ENCODE data around the gene CDK6. TPM values are rescaled to one million over a fixed set of nuclear protein-coding genes. Genes with fewer than 3 reads are reported as not detected.

The CDK6 gene
- total and polyA plus RNA-seq, 9 of the 15 experiments (the other 6 are each of a cell fraction or from before 2014, with no cell fraction given): 7.6 to 109 (median 44.4) TPM

- TF ChIP-seq TAL1 (IDR thresholded peaks at IDR 0.05) (peak; percentile 32; the same call in 1 of the 2 replicates), MTA2 (IDR thresholded peaks at IDR 0.05; ENCODE audit: low read depth) (no peak)
Observed at GRCh38 chr7:92809760-92810573, 26.4 kb downstream of the CDK6 start (continued).

GRCh38 chr7:92809397-92809759 is 27.0 kb downstream of the CDK6 start:
- peak overlapping the region in 1 of 2 experiments; percentile 39; a peak in 2 of 4 replicates for H3K9ac ChIP-seq (ENCODE audit: insufficient read depth in 1 of 2, low read depth in 2 of 2, low read length in 2 of 2)
- no TSS peak for BruUV-seq (replicated peaks)
- in situ Hi-C loops (cut with MboI) (no loop called here), intact Hi-C loops (cut with micrococcal nuclease) (no loop called here)
- ChIA-PET CTCF (ENCODE audit: low intra/inter-chr PET ratio) (no interaction called here), POLR2A (interaction anchor here (0.6 kb wide), 1 partner anchor 220 kb away, joined by 3 read pairs; no protein-coding TSS in a partner anchor)
- H3K9me1 ChIP-seq (ENCODE audit: control insufficient read depth, insufficient read depth, low read length): no peaks in the 10 kb centered on the region
- ATAC-seq: peak; percentile 13
- 0 out of 2 replicates have a peak overlapping the region, but pooled peaks have one; percentile 11 for H3K4me2 ChIP-seq (ENCODE audit: insufficient read depth, low read length)
- no peak for DNase-seq (ENCODE audit: extremely low read depth in 1 of 4, low spot score in 3 of 4)
- no peaks in the 10 kb centered on the region for H3K27me3 ChIP-seq (ENCODE audit: control insufficient read depth in 2 of 2, insufficient read depth in 2 of 2, low read length in 2 of 2)
- peak overlapping the region; percentile 89 for H3K27ac ChIP-seq (ENCODE audit: extremely low read depth, low read depth, low read length)
- no peak for FAIRE-seq
- H3K4me3 ChIP-seq: no peak overlapping the region
- peaks cover 0 to 33% of the 10 kb centered on the region in 2 experiments; a peak in 3 of 5 replicates for H3K4me1 ChIP-seq (replicated peaks in 1 of 2; ENCODE audit: control insufficient read depth in 2 of 2, insufficient read depth in 2 of 2, low read length in 2 of 2)
- H2AFZ ChIP-seq (ENCODE audit: low read depth, low read length): peak overlapping the region; percentile 37
- no peaks in the 10 kb centered on the region for H4K20me1 ChIP-seq (replicated peaks; ENCODE audit: control insufficient read depth, insufficient read depth, low read length)
- peaks cover 6% of the 10 kb centered on the region for H3K36me3 ChIP-seq (ENCODE audit: control insufficient read depth, insufficient read depth, low read length)
- peaks cover 97% of the 10 kb centered on the region for H3K79me2 ChIP-seq (ENCODE audit: control insufficient read depth, insufficient read depth, low read length)
- H3K9me3 ChIP-seq (replicated peaks; ENCODE audit: control insufficient read depth, insufficient read depth, low read depth, low read length): no peaks in the 10 kb centered on the region
- TF ChIP-seq TBP (optimal IDR thresholded peaks at IDR 0.05; ENCODE audit: low read depth, low read length) (no peak), NKRF (IDR thresholded peaks at IDR 0.05; ENCODE audit: borderline replicate concordance) (no peak), ETV5 (CRISPR knock-in tag; IDR thresholded peaks at IDR 0.05; ENCODE audit: low read depth) (0 out of 2 replicates have a peak, but pooled peaks have one; percentile 12), ZBTB40 (IDR thresholded peaks at IDR 0.05) (0 out of 2 replicates have a peak, but pooled peaks have one; percentile 32), ZBTB40 (CRISPR knock-in tag; IDR thresholded peaks at IDR 0.05) (no peak), GTF2A2 (tag; IDR thresholded peaks at IDR 0.05) (peak; percentile 68), ZZZ3 (IDR thresholded peaks at IDR 0.05) (0 out of 2 replicates have a peak, but pooled peaks have one; percentile 5)

All from K562 (cell line).